HL-60 (cell line): Measurements from ENCODE around the gene MAN2A2.

Source experiments
- CTCF ChIP-seq: IDR thresholded peaks from one replicate; pipeline ENCODE4 v1.5.1; 2011; ENCODE audit warnings: low read length, control low read depth, inconsistent platforms; ENCODE audit not compliant: insufficient read depth
- REST ChIP-seq: IDR thresholded peaks from 2 replicates; pipeline ENCODE4 v1.6.1; 2012; ENCODE audit warnings: low read depth; ENCODE audit not compliant: insufficient replicate concordance
- SPI1 ChIP-seq: IDR thresholded peaks from 2 replicates; pipeline ENCODE4 v1.6.1; 2012; ENCODE audit warnings: low read depth, mild to moderate bottlenecking, borderline replicate concordance

- TF ChIP-seq CTCF (no peak), REST (no peak), SPI1 (no peak)
Measured at GRCh38 chr15:90911302-90911623, 8.2 kb downstream of the MAN2A2 start.
